ENCODE data around the gene CCNT1.

The CCNT1 gene

GRCh38 chr12:48716493-48717251 lies at the start of gene CCNT1:
Gene CCNT1, minus strand, starts transcription at chr12:48716707. Its CDS starts 32 bp downstream, at chr12:48716675.
- Histone ChIP-seq H3K4me3 (IDR thresholded peaks at IDR 0.05; ENCODE audit: insufficient read depth, low read depth, low read length) (no peak within 1 kb of the TSS), H4K20me1 (ENCODE audit: insufficient read depth) (no peaks in the 10 kb centered on the region), H3K4me1 (ENCODE audit: low read depth, poor library complexity, severe bottlenecking) (peaks cover 36% of the 10 kb centered on the region), H2AFZ (ENCODE audit: low read depth) (peak within 1 kb of the TSS; percentile 81), H3K9ac (peak within 1 kb of the TSS; percentile 85), H3K4me2 (peak within 1 kb of the TSS; percentile 94), H3K27me3 (ENCODE audit: insufficient read depth, low read depth) (no peaks in the 10 kb centered on the region), H3K27ac (peak within 1 kb of the TSS; percentile 97), H3K79me2 (ENCODE audit: insufficient read depth, low read depth) (peaks cover 46% of the 10 kb centered on the region), H3K36me3 (ENCODE audit: insufficient read depth) (peaks cover 7% of the 10 kb centered on the region; the same call in 1 of the 2 replicates)
- TF ChIP-seq CTCF (conservative IDR thresholded peaks at IDR 0.05; ENCODE audit: low read depth, low read length): peak; percentile 27; the same call in 1 of the 2 replicates

- H3K27ac ChIP-seq: no peak overlapping the region
- H3K4me2 ChIP-seq: peak overlapping the region; percentile 74; the same call in 1 of the 2 replicates
These were observed 49.3 kb upstream of the CCNT1 start for GRCh38 chr12:48765753-48766162.

GRCh38 chr12:48764521-48764920 lies 48.0 kb upstream of the CCNT1 start:
- Histone ChIP-seq H3K9ac (no peak overlapping the region), H3K4me2 (no peak overlapping the region), H3K79me2 (ENCODE audit: insufficient read depth, low read depth) (no peaks in the 10 kb centered on the region), H3K4me3 (IDR thresholded peaks at IDR 0.05; ENCODE audit: insufficient read depth, low read depth, low read length) (no peak overlapping the region), H2AFZ (ENCODE audit: low read depth) (no peak overlapping the region), H3K27ac (no peak overlapping the region), H4K20me1 (ENCODE audit: insufficient read depth) (no peaks in the 10 kb centered on the region), H3K27me3 (ENCODE audit: insufficient read depth, low read depth) (no peaks in the 10 kb centered on the region), H3K4me1 (ENCODE audit: low read depth, poor library complexity, severe bottlenecking) (peaks cover 19% of the 10 kb centered on the region), H3K36me3 (ENCODE audit: insufficient read depth) (no peaks in the 10 kb centered on the region)
- no peak for TF ChIP-seq CTCF (conservative IDR thresholded peaks at IDR 0.05; ENCODE audit: low read depth, low read length)

More at GRCh38 chr12:48765753-48766162, 49.3 kb upstream of the CCNT1 start:
- no peak for TF ChIP-seq CTCF (conservative IDR thresholded peaks at IDR 0.05; ENCODE audit: low read depth, low read length)
- H2AFZ ChIP-seq (ENCODE audit: low read depth): no peak overlapping the region
- H3K36me3 ChIP-seq (ENCODE audit: insufficient read depth): no peaks in the 10 kb centered on the region
- no peak overlapping the region for H3K9ac ChIP-seq
- H3K79me2 ChIP-seq (ENCODE audit: insufficient read depth, low read depth): no peaks in the 10 kb centered on the region
- H3K4me1 ChIP-seq (ENCODE audit: low read depth, poor library complexity, severe bottlenecking): peaks cover 19% of the 10 kb centered on the region
- H4K20me1 ChIP-seq (ENCODE audit: insufficient read depth): no peaks in the 10 kb centered on the region
- no peak overlapping the region for H3K4me3 ChIP-seq (IDR thresholded peaks at IDR 0.05; ENCODE audit: insufficient read depth, low read depth, low read length)
- H3K27me3 ChIP-seq (ENCODE audit: insufficient read depth, low read depth): no peaks in the 10 kb centered on the region

- no peak overlapping the region for H2AFZ ChIP-seq (ENCODE audit: low read depth)
- no peaks in the 10 kb centered on the region for H3K79me2 ChIP-seq (ENCODE audit: insufficient read depth, low read depth)
- no peak overlapping the region for H3K27ac ChIP-seq
- peaks cover 4% of the 10 kb centered on the region for H3K4me1 ChIP-seq (ENCODE audit: low read depth, poor library complexity, severe bottlenecking)
- H3K36me3 ChIP-seq (ENCODE audit: insufficient read depth): no peaks in the 10 kb centered on the region
- H3K4me2 ChIP-seq: no peak overlapping the region
- H3K4me3 ChIP-seq (IDR thresholded peaks at IDR 0.05; ENCODE audit: insufficient read depth, low read depth, low read length): no peak overlapping the region
- H3K9ac ChIP-seq: no peak overlapping the region
- 0 out of 2 replicates have a peak, but pooled peaks cover 4% of the 10 kb centered on the region for H3K27me3 ChIP-seq (ENCODE audit: insufficient read depth, low read depth)
- no peak for TF ChIP-seq CTCF (conservative IDR thresholded peaks at IDR 0.05; ENCODE audit: low read depth, low read length)
- no peaks in the 10 kb centered on the region for H4K20me1 ChIP-seq (ENCODE audit: insufficient read depth)
These were observed 42.2 kb upstream of the CCNT1 start for GRCh38 chr12:48758737-48759136.
